Activated T-helper 1 cell treated with anti-CD3 and anti-CD28 coated beads, Interleukin-2, amount 50 U/mL, for 16 hours (primary cell): ENCODE data around the gene L1TD1.
"Not testable (repeated sequence)": the region's sequence is repeated elsewhere in the genome, so short reads cannot be mapped to it uniquely, and the experiment has no call there.

Experiments
- DNase-seq, 2 donors: peaks; one replicate each; pipeline ENCODE4 v3.0.0-alpha.2; 2020; ENCODE audit warnings: low read depth in 1 of 2, low spot score in 1 of 2

The L1TD1 gene

GRCh38 chr1:62235576-62235975 lies 40.9 kb downstream of the L1TD1 start:
- no peak for DNase-seq

- DNase-seq, result no peak
These were observed 42.7 kb downstream of the L1TD1 start for GRCh38 chr1:62237361-62237760.

- no peak for DNase-seq
These were observed 43.3 kb downstream of the L1TD1 start for GRCh38 chr1:62237950-62238374.

- no peak for DNase-seq
These were observed 43.9 kb downstream of the L1TD1 start for GRCh38 chr1:62238507-62238906.

GRCh38 chr1:62239652-62240403 lies 45.2 kb downstream of the L1TD1 start:
- DNase-seq, result not testable (repeated sequence)

GRCh38 chr1:62240651-62241370 lies 46.2 kb downstream of the L1TD1 start:
- DNase-seq, result no peak

GRCh38 chr1:62241371-62242131 lies 46.9 kb downstream of the L1TD1 start:
- DNase-seq, result no peak

GRCh38 chr1:62244380-62244779 lies 49.7 kb downstream of the L1TD1 start:
- not testable (repeated sequence) for DNase-seq

- DNase-seq, result no peak
These were observed 50.6 kb downstream of the L1TD1 start for GRCh38 chr1:62245201-62245600.

- DNase-seq, result no peak
These were observed 52.9 kb downstream of the L1TD1 start for GRCh38 chr1:62247391-62248168.

GRCh38 chr1:62250126-62250726 lies 55.6 kb downstream of the L1TD1 start:
- DNase-seq, result no peak

- no peak for DNase-seq
These were observed 64.9 kb downstream of the L1TD1 start for GRCh38 chr1:62259551-62259950.

- DNase-seq, result no peak
These were observed 66.0 kb downstream of the L1TD1 start for GRCh38 chr1:62260688-62261087.
